Activated naive CD8-positive, alpha-beta T cell treated with anti-CD3 and anti-CD28 coated beads for 36 hours (primary cell): Measurements from ENCODE around the gene MSRB1. TPM values are rescaled to one million over a fixed set of nuclear protein-coding genes. Genes with fewer than 3 reads are reported as not detected.

Source experiments
- DNase-seq: peaks from one replicate; pipeline ENCODE4 v3.0.0; 2021
- H3K27ac Mint-ChIP-seq: one replicate; pipeline ENCODE4 v1.8.0; 2022; ENCODE audit warnings: mild to moderate bottlenecking, moderate library complexity, mixed read lengths
- H3K27me3 Mint-ChIP-seq: one replicate; pipeline ENCODE4 v1.8.0; 2022; ENCODE audit warnings: mild to moderate bottlenecking, mixed read lengths
- H3K36me3 Mint-ChIP-seq: one replicate; pipeline ENCODE4 v1.8.0; 2021; ENCODE audit warnings: mild to moderate bottlenecking, mixed read lengths
- H3K4me1 Mint-ChIP-seq: one replicate; pipeline ENCODE4 v1.8.0; 2021; ENCODE audit warnings: mixed read lengths
- H3K4me3 Mint-ChIP-seq: one replicate; pipeline ENCODE4 v1.8.0; 2022; ENCODE audit warnings: mild to moderate bottlenecking, moderate library complexity, mixed read lengths
- H3K9me3 Mint-ChIP-seq: one replicate; pipeline ENCODE4 v1.8.0; 2022; ENCODE audit warnings: mixed read lengths
- total RNA-seq, 2 experiments: library from RNA; stranded (reverse); gene quantifications; one replicate each; pipeline ENCODE4 v1.2.3, GENCODE V29; 2021

MSRB1 gene
- 10 to 100 TPM; 21.3 to 22.4 TPM for total RNA-seq

GRCh38 chr16:1942810-1943726 lies at the start of gene MSRB1:
Gene MSRB1 (minus strand): TSS chr16:1943199. CDS start chr16:1943156, 43 bp downstream.
- H3K9me3 Mint-ChIP-seq = no peaks in the 10 kb centered on the region
- no peaks in the 10 kb centered on the region for H3K27me3 Mint-ChIP-seq
- H3K27ac Mint-ChIP-seq = peak within 1 kb of the TSS; percentile 85
- DNase-seq = peak; percentile 100
- H3K36me3 Mint-ChIP-seq = peaks cover 4% of the 10 kb centered on the region
- peaks cover 17% of the 10 kb centered on the region for H3K4me1 Mint-ChIP-seq
- H3K4me3 Mint-ChIP-seq = peak within 1 kb of the TSS; percentile 86

DNA sequence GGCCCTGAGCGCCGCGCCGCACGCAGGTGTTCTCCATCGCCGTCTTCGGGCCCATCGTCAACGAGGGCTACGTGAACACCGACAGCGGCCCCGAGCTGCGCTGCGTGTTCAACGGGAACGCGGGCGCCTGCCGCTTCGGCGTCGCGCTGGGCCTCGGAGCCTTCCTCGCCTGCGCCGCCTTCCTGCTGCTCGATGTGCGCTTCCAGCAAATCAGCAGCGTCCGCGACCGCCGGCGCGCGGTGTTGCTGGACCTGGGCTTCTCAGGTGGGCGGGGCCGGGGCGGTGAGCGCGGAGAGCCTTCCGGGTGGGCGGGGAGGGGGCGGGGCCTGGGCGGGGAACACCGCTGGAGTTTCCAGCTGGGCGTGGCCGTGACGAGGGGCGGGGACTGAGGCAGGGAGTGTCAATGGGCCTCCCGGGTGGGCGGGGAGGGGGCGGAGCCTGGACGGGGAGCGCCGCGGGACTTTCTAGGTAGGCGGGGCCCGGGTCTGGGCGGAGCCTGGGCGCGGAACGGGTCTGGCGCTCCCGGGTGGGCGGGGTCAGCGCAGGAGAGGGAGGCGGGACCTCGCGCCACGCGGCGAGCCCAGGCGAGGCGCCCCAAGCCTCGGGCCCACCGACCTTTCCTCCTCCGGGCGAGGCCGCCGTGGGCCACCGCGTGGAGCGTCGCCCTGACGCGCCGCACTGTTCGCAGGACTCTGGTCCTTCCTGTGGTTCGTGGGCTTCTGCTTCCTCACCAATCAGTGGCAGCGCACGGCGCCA lies 49.1 kb upstream of the MSRB1 start:
- Mint-ChIP-seq H3K4me1 (peaks cover 26% of the 10 kb centered on the region), H3K27ac (no peak overlapping the region), H3K36me3 (peaks cover 11% of the 10 kb centered on the region)

DNA sequence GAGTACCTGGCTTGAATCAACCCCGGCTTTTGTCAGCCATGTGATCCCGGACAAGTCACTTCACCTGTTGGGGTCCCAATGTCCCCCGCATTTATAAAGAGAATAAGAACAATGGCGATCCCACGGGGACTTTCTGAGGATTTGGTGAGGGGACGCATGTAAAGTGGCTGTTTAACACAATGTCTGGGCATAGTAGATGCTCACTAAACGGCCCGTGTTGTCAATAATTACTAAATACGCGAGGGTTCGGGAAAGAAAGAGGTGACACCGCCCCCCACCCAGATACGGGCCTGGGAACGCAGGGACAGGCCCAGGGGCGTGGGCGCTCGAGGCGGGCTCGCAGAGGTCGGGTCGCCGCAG lies 48.6 kb upstream of the MSRB1 start:
- peak overlapping the region; percentile 66 for H3K27ac Mint-ChIP-seq
- no peaks in the 10 kb centered on the region for H3K9me3 Mint-ChIP-seq
- peaks cover 32% of the 10 kb centered on the region for H3K27me3 Mint-ChIP-seq
- H3K4me1 Mint-ChIP-seq = peaks cover 25% of the 10 kb centered on the region
- peak overlapping the region; percentile 59 for H3K4me3 Mint-ChIP-seq
- no peak for DNase-seq
- H3K36me3 Mint-ChIP-seq = peaks cover 13% of the 10 kb centered on the region

More for the DNA sequence above, 49.1 kb upstream of the MSRB1 start:
- peak; percentile 92 for DNase-seq
- Mint-ChIP-seq H3K27me3 (peaks cover 32% of the 10 kb centered on the region), H3K4me3 (no peak overlapping the region), H3K9me3 (no peaks in the 10 kb centered on the region)

- peak overlapping the region; percentile 66 for H3K27ac Mint-ChIP-seq
- peak overlapping the region; percentile 59 for H3K4me3 Mint-ChIP-seq
- DNase-seq = peak; percentile 60
- peaks cover 32% of the 10 kb centered on the region for H3K27me3 Mint-ChIP-seq
- H3K4me1 Mint-ChIP-seq = peaks cover 22% of the 10 kb centered on the region
- H3K9me3 Mint-ChIP-seq = no peaks in the 10 kb centered on the region
- H3K36me3 Mint-ChIP-seq = peaks cover 17% of the 10 kb centered on the region
Measured at GRCh38 chr16:1991135-1991551, 48.1 kb upstream of the MSRB1 start.

- peaks cover 22% of the 10 kb centered on the region for H3K4me1 Mint-ChIP-seq
- H3K27ac Mint-ChIP-seq = peak overlapping the region; percentile 66
- H3K36me3 Mint-ChIP-seq = peaks cover 15% of the 10 kb centered on the region
- H3K9me3 Mint-ChIP-seq = no peaks in the 10 kb centered on the region
- DNase-seq = peak; percentile 50
- peak overlapping the region; percentile 59 for H3K4me3 Mint-ChIP-seq
- H3K27me3 Mint-ChIP-seq = peaks cover 32% of the 10 kb centered on the region
Measured at GRCh38 chr16:1990351-1991134, 47.5 kb upstream of the MSRB1 start.

GRCh38 chr16:1990101-1990350 lies 47.0 kb upstream of the MSRB1 start:
- H3K4me1 Mint-ChIP-seq = peaks cover 26% of the 10 kb centered on the region
- peak overlapping the region; percentile 59 for H3K4me3 Mint-ChIP-seq
- no peak overlapping the region for H3K27ac Mint-ChIP-seq
- peaks cover 32% of the 10 kb centered on the region for H3K27me3 Mint-ChIP-seq
- peaks cover 12% of the 10 kb centered on the region for H3K36me3 Mint-ChIP-seq
- no peaks in the 10 kb centered on the region for H3K9me3 Mint-ChIP-seq
- DNase-seq = no peak

DNA sequence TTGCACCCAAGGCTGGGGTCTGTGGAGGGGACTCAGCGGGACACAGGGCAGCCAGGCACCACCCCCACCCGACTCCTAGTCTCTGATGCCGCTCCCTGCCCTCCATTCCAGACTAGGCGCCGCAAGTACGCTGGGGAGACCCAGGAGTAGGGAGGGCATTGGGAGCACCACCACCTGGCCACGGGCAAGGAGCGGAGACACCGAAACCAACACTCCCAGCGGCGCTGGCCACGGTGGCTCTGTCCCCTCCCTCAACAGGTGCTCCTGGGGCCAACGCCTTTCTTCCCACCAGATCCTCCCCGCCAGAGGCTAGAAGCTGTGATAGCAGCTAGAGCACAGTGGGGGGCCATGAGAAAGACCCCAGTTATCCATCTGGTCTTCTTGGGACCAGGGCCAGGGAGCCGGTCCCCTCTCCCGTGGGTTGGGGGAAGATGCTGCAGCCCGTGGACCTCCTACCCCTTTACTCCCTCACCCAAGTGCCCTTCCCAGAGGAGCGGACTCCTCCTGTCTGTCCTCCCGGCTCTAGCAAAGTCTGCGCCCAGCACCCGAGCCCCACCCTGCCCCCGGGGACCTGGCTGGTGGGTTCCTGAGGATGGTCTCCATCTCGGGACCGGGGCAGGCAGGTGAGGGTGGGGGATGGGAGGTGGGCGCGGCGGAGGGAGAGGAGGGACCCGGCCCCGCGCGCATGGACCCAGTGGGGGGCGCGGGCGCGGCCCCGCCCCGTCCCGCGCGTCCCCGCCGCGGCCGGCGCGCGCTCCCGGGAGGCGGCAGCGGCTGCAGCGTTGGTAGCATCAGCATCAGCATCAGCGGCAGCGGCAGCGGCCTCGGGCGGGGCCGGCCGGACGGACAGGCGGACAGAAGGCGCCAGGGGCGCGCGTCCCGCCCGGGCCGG lies 46.5 kb upstream of the MSRB1 start, which contains the start of gene SYNGR3:
TSS of gene SYNGR3 (plus strand) at position 762 of the 892 bp plus-strand sequence. CDS start 133 bp downstream, outside the sequence.
- H3K4me3 Mint-ChIP-seq = peak within 1 kb of the TSS; percentile 59
- H3K4me1 Mint-ChIP-seq = peaks cover 26% of the 10 kb centered on the region
- H3K27ac Mint-ChIP-seq = no peak within 1 kb of the TSS
- peaks cover 32% of the 10 kb centered on the region for H3K27me3 Mint-ChIP-seq
- H3K9me3 Mint-ChIP-seq = no peaks in the 10 kb centered on the region
- H3K36me3 Mint-ChIP-seq = peaks cover 12% of the 10 kb centered on the region
- DNase-seq = no peak

GRCh38 chr16:1987198-1987597 lies 44.2 kb upstream of the MSRB1 start:
- Mint-ChIP-seq H3K36me3 (peaks cover 12% of the 10 kb centered on the region), H3K4me1 (peaks cover 26% of the 10 kb centered on the region), H3K27me3 (peaks cover 44% of the 10 kb centered on the region), H3K4me3 (no peak overlapping the region), H3K27ac (no peak overlapping the region), H3K9me3 (no peaks in the 10 kb centered on the region)
- DNase-seq = no peak

DNA sequence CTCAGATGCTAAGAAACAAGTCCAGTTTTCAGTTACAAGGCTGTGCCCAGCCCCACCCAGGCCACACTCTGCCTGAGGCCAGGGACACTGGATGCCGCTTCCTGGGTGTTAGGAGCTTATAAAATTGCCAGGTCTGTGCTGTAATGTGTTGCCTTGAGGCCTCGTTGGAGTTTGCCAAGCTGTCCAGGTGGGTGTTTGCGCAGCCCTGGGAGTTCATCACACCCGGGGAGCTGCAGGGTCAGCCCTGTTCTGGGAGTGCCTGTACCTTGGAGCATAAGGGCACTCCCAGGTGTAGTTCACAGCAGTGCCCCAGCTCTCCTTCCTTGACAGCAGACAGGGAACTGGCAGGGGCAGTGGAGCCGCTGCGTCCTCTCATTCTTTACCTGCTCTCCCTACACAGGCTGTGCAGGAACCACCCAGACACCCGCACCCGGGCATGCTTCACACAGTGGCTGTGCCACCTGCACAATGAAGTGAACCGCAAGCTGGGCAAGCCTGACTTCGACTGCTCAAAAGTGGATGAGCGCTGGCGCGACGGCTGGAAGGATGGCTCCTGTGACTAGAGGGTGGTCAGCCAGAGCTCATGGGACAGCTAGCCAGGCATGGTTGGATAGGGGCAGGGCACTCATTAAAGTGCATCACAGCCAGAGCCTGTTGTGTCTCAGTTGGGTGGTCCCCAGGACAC lies 42.6 kb upstream of the MSRB1 start:
- no peak overlapping the region for H3K27ac Mint-ChIP-seq
- H3K36me3 Mint-ChIP-seq = peaks cover 12% of the 10 kb centered on the region
- H3K4me1 Mint-ChIP-seq = peaks cover 23% of the 10 kb centered on the region
- H3K27me3 Mint-ChIP-seq = peaks cover 52% of the 10 kb centered on the region
- no peaks in the 10 kb centered on the region for H3K9me3 Mint-ChIP-seq
- H3K4me3 Mint-ChIP-seq = peak overlapping the region; percentile 84
- DNase-seq = no peak

- Mint-ChIP-seq H3K4me3 (peak overlapping the region; percentile 84), H3K9me3 (no peaks in the 10 kb centered on the region), H3K27me3 (peaks cover 51% of the 10 kb centered on the region), H3K27ac (peak overlapping the region; percentile 12), H3K36me3 (peaks cover 12% of the 10 kb centered on the region), H3K4me1 (peaks cover 23% of the 10 kb centered on the region)
- no peak for DNase-seq
Measured at GRCh38 chr16:1984347-1985225, 41.6 kb upstream of the MSRB1 start.

DNA sequence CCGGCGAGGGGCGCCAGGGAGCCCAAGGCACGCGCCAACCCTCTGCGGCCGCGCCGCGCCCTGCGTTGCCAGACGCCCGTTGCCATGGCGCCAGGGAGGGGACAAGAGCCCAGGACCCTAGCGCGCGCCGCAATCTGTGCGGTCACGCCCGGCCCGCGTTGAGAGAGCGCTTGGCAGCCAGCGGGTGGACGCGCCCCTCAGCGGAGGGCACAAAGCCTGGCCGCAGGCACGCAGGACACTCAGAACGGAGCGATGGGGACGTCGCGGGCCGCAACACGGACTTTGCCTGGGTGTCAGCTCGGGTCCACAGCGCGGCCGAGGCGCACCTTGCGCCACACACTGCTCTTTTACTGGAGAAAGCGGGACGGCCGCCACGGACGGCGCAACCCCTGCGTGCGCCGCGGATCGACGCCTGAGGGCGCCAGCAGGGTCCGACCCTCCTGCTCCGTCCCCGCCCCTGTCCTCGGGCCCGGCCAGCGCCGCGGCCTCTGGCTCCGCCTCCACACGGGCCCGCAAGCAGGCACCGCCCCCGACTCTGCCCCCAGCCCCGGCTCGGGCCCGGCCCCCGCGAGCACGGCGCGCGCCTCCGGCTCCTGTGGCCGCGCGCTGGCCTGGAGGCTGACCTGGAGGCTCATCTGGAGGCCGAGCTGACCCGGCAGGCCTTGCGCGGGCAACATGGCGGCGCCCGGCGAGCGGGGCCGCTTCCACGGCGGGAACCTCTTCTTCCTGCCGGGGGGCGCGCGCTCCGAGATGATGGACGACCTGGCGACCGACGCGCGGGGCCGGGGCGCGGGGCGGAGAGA lies 40.7 kb upstream of the MSRB1 start, which contains the start of gene GFER:
TSS of gene GFER (plus strand) at position 650 of the 803 bp plus-strand sequence. CDS start at position 676, 26 bp downstream.
- H3K36me3 Mint-ChIP-seq = peaks cover 12% of the 10 kb centered on the region
- DNase-seq = peak; percentile 85
- peaks cover 43% of the 10 kb centered on the region for H3K27me3 Mint-ChIP-seq
- H3K27ac Mint-ChIP-seq = peak within 1 kb of the TSS; percentile 12
- peaks cover 20% of the 10 kb centered on the region for H3K4me1 Mint-ChIP-seq
- peak within 1 kb of the TSS; percentile 84 for H3K4me3 Mint-ChIP-seq
- H3K9me3 Mint-ChIP-seq = no peaks in the 10 kb centered on the region

DNA sequence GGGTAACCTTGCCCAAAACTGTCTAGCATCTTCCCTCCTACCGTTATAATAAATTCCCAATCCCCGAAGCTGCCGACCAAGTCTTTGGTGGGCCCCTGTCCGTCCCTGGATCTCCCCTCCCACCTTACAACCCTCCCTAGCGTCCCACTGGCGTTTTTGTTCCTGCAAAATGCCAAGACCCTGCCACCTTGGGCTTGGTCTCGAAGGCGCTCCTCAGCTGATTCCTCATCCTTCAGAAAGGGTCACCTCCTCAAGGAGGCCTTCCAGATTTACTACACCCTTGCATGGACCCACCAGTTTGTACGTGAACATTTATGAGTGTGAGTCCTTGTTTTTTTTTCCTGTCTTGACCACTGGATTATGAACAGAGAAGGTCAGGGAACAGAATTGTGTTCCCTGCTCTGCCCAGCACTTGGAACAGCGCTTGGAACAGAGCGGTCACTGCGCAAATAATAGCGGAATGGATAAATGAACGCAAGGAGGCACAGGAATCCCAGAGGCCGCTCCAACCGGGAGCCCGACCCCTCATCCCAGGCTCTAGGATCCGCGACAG lies 40.1 kb upstream of the MSRB1 start:
- Mint-ChIP-seq H3K36me3 (peaks cover 16% of the 10 kb centered on the region), H3K9me3 (no peaks in the 10 kb centered on the region), H3K27ac (no peak overlapping the region), H3K4me1 (peaks cover 17% of the 10 kb centered on the region), H3K4me3 (peak overlapping the region; percentile 70), H3K27me3 (peaks cover 37% of the 10 kb centered on the region)
- no peak for DNase-seq
